Type B pancreatic cell (in vitro differentiated cells): Measurements from ENCODE around the gene KNSTRN. TPM values are rescaled to one million over a fixed set of nuclear protein-coding genes. Genes with fewer than 3 reads are reported as not detected.

Experiments used
- DNase-seq: peaks from one replicate; pipeline ENCODE4 v3.0.0; 2021; ENCODE audit warnings: mixed read lengths; ENCODE audit not compliant: unreplicated experiment; ENCODE audit errors: extremely low spot score
- H3K27ac Mint-ChIP-seq: 2 replicates; pipeline ENCODE4 v1.8.0; 2021; ENCODE audit warnings: mild to moderate bottlenecking, mixed read lengths
- H3K27me3 Mint-ChIP-seq: 2 replicates; pipeline ENCODE4 v1.8.0; 2021; ENCODE audit warnings: mixed read lengths
- H3K36me3 Mint-ChIP-seq: 2 replicates; pipeline ENCODE4 v1.8.0; 2021; ENCODE audit warnings: mixed read lengths
- H3K4me1 Mint-ChIP-seq: one replicate; pipeline ENCODE4 v1.8.0; 2021; ENCODE audit warnings: mixed read lengths; ENCODE audit not compliant: unreplicated experiment
- H3K4me3 Mint-ChIP-seq: 2 replicates; pipeline ENCODE4 v1.8.0; 2021; ENCODE audit warnings: mild to moderate bottlenecking, mixed read lengths
- H3K9me3 Mint-ChIP-seq: 2 replicates; pipeline ENCODE4 v1.8.0; 2021; ENCODE audit warnings: mixed read lengths
- total RNA-seq: library from RNA; stranded (reverse); gene quantifications from 2 replicates; pipeline ENCODE4 v1.2.1, GENCODE V29; 2021; ENCODE audit warnings: low replicate concordance
- TF ChIP-seq, protein P1 (sequence below): fragments of 200-600 bp; sonication (generic); conservative IDR thresholded peaks from 2 replicates; pipeline ENCODE4 v1.5.0; 2021; ENCODE audit warnings: antibody characterized with exemption, mild to moderate bottlenecking

Gene KNSTRN
- total RNA-seq, 1 donor from 2014 or later = 52.2 TPM

DNA sequence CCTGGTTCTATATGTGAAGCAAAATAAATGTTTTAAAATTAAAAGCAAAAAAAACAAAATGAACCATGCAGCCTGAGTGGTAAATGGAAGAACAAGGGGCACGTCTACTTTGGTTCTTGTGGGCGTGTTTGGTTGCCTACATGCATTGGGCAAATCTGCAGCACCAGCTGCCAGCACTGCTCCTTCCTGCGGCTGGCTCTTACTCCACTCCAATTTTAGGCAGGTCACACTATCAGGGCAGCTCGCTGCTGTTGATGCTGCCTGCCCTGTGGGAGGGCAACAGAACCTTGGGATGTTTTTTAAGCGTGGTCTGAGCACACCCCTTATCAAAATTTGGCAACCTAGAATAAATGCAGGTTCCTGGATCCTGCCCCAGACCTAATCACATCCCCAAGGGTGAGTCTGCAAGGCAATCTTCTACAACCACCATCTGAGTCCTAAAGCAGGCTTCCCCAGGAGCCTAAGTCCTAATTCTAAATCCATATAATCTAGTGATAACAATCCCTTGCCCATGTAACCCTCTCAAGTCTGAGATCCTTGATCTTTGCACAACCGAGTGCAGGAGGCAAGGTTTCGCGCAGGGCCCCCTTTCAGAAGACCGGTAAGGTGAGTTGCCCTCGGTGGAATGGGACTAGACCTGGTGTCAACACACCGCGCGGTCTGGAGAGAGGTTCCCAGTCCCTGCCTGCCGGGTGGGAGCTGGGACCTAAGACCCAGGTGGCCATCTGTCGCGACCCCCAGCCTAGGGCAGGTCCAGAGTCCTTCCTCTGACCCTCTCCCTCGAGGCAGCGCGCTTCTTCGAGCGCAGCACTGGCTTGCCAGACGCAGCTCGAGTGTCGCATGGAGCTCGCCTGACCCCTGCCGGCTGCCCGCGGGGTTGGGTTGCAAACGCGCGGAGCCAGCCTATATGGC lies 39.0 kb downstream of the KNSTRN start:
- peaks cover 9% of the 10 kb centered on the region for H3K4me1 Mint-ChIP-seq
- peaks cover 8% of the 10 kb centered on the region for H3K36me3 Mint-ChIP-seq
- TF ChIP-seq, protein P1, sequence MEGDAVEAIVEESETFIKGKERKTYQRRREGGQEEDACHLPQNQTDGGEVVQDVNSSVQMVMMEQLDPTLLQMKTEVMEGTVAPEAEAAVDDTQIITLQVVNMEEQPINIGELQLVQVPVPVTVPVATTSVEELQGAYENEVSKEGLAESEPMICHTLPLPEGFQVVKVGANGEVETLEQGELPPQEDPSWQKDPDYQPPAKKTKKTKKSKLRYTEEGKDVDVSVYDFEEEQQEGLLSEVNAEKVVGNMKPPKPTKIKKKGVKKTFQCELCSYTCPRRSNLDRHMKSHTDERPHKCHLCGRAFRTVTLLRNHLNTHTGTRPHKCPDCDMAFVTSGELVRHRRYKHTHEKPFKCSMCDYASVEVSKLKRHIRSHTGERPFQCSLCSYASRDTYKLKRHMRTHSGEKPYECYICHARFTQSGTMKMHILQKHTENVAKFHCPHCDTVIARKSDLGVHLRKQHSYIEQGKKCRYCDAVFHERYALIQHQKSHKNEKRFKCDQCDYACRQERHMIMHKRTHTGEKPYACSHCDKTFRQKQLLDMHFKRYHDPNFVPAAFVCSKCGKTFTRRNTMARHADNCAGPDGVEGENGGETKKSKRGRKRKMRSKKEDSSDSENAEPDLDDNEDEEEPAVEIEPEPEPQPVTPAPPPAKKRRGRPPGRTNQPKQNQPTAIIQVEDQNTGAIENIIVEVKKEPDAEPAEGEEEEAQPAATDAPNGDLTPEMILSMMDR = peak; percentile 88
- no peak for DNase-seq
- no peak overlapping the region for H3K27ac Mint-ChIP-seq
- H3K4me3 Mint-ChIP-seq = no peak overlapping the region
- no peaks in the 10 kb centered on the region for H3K27me3 Mint-ChIP-seq
- no peaks in the 10 kb centered on the region for H3K9me3 Mint-ChIP-seq

- H3K4me1 Mint-ChIP-seq = peaks cover 9% of the 10 kb centered on the region
- H3K27ac Mint-ChIP-seq = no peak overlapping the region
- H3K36me3 Mint-ChIP-seq = no peaks in the 10 kb centered on the region
- no peak for DNase-seq
- no peaks in the 10 kb centered on the region for H3K9me3 Mint-ChIP-seq
- TF ChIP-seq, protein P1 = no peak
- H3K27me3 Mint-ChIP-seq = peaks cover 10% of the 10 kb centered on the region
- H3K4me3 Mint-ChIP-seq = no peak overlapping the region
Measured at GRCh38 chr15:40424483-40425115, 42.1 kb downstream of the KNSTRN start.

- Mint-ChIP-seq H3K4me3 (no peak overlapping the region), H3K27ac (no peak overlapping the region), H3K9me3 (no peaks in the 10 kb centered on the region), H3K36me3 (no peaks in the 10 kb centered on the region), H3K4me1 (peaks cover 16% of the 10 kb centered on the region), H3K27me3 (peaks cover 21% of the 10 kb centered on the region)
- DNase-seq = no peak
- TF ChIP-seq, protein P1 = no peak
Measured at GRCh38 chr15:40425681-40426080, 43.2 kb downstream of the KNSTRN start.

DNA sequence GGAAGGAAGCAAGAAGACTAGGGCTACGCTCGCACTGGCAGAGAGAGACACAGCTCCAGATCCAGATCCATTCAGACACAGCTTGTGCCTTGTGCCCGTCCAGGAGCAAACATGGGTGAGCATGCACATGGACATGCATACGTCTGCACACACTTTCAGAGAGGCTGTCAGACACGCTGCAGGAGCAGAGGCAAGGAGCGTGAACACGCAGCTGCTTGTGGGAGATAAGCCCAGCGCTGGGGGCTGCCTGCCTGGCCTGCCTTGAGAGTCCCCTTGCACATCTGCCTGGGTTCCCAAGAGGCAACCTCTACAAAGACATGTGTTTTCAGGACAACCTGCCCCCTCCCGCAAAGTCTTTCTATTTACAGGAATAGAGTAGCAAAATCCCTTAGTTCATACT lies 44.7 kb downstream of the KNSTRN start:
- no peaks in the 10 kb centered on the region for H3K36me3 Mint-ChIP-seq

DNA sequence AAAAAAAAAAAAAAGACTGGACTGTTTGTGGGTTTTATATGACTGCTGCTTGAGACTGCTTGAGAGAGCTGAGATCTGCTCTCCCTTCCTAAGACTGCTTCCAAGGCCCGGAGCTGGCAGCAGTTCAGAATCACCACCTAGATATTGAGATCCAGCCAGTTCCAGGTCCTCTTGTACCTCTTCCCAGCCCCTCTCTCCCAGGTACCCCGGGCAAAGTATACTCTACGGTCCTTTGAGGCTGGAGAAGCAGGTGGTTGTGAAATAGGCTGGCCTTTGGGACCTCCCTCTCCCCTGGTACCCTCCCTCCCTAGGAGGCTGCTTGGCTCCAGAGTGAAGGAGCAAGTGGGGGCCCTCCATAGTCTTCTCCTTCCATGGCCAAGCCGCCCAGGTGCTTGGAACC lies 45.7 kb downstream of the KNSTRN start:
- TF ChIP-seq, protein P1 = no peak
- H3K27ac Mint-ChIP-seq = no peak overlapping the region
- peaks cover 8% of the 10 kb centered on the region for H3K4me1 Mint-ChIP-seq
- DNase-seq = no peak
- H3K9me3 Mint-ChIP-seq = no peaks in the 10 kb centered on the region
- H3K36me3 Mint-ChIP-seq = no peaks in the 10 kb centered on the region
- H3K4me3 Mint-ChIP-seq = no peak overlapping the region
- H3K27me3 Mint-ChIP-seq = peaks cover 35% of the 10 kb centered on the region

More for the DNA sequence above, 44.7 kb downstream of the KNSTRN start:
- Mint-ChIP-seq H3K27ac (no peak overlapping the region), H3K4me1 (peaks cover 8% of the 10 kb centered on the region), H3K9me3 (no peaks in the 10 kb centered on the region), H3K27me3 (peaks cover 25% of the 10 kb centered on the region), H3K4me3 (no peak overlapping the region)
- TF ChIP-seq, protein P1 = no peak
- no peak for DNase-seq
